Neural progenitor cell (in vitro differentiated cells): ENCODE data around the gene SLC28A1. TPM values are rescaled to one million over a fixed set of nuclear protein-coding genes. Genes with fewer than 3 reads are reported as not detected.

Source experiments
- DNase-seq: peaks from one replicate; pipeline ENCODE4 v3.0.0-alpha.2; 2016; ENCODE audit warnings: low spot score
- H2AFZ ChIP-seq: fragments of 200-600 bp; sonication (generic); replicated peaks from 2 replicates; pipeline ENCODE4 v1.6.1; 2016; ENCODE audit warnings: antibody characterized with exemption
- H3F3A ChIP-seq: fragments of 200-600 bp; sonication (generic); 2 replicates; pipeline ENCODE4 v1.6.1; 2016; ENCODE audit warnings: antibody characterized with exemption, low read depth
- H3K27ac ChIP-seq: fragments of 200-600 bp; sonication (generic); 2 replicates; pipeline ENCODE4 v1.5.1; 2016; ENCODE audit warnings: mild to moderate bottlenecking
- H3K27me3 ChIP-seq: fragments of 200-600 bp; sonication (generic); 2 replicates; pipeline ENCODE4 v1.6.1; 2016; ENCODE audit warnings: mild to moderate bottlenecking, moderate library complexity
- H3K36me3 ChIP-seq: fragments of 200-600 bp; sonication (generic); 2 replicates; pipeline ENCODE4 v1.5.1; 2016
- H3K4me1 ChIP-seq: fragments of 200-600 bp; sonication (generic); 2 replicates; pipeline ENCODE4 v1.6.1; 2016; ENCODE audit warnings: mixed run types
- H3K4me2 ChIP-seq: fragments of 200-600 bp; sonication (generic); 2 replicates; pipeline ENCODE4 v1.6.1; 2016
- H3K4me3 ChIP-seq: fragments of 200-600 bp; sonication (generic); 2 replicates; pipeline ENCODE4 v1.5.1; 2016
- H3K79me2 ChIP-seq: fragments of 200-600 bp; sonication (generic); 2 replicates; pipeline ENCODE4 v1.6.1; 2016; ENCODE audit warnings: low read depth
- H3K9ac ChIP-seq: fragments of 200-600 bp; sonication (generic); 2 replicates; pipeline ENCODE4 v1.6.1; 2016
- H3K9me3 ChIP-seq: fragments of 200-600 bp; sonication (generic); 2 replicates; pipeline ENCODE4 v1.5.1; 2016; ENCODE audit warnings: low read depth
- H4K20me1 ChIP-seq: fragments of 200-600 bp; sonication (generic); 2 replicates; pipeline ENCODE4 v1.6.1; 2016; ENCODE audit warnings: low read depth
- H3K27ac Mint-ChIP-seq: 3 replicates; pipeline ENCODE4 v1.8.0; 2021; ENCODE audit warnings: mixed read lengths
- H3K27me3 Mint-ChIP-seq: 2 replicates; pipeline ENCODE4 v1.8.0; 2022; ENCODE audit warnings: low read depth, mild to moderate bottlenecking, inconsistent platforms, moderate library complexity, mixed read lengths; ENCODE audit not compliant: insufficient read depth
- H3K36me3 Mint-ChIP-seq: 3 replicates; pipeline ENCODE4 v1.8.0; 2021; ENCODE audit warnings: mixed read lengths
- H3K4me1 Mint-ChIP-seq: 3 replicates; pipeline ENCODE4 v1.8.0; 2021; ENCODE audit warnings: mixed read lengths
- H3K4me3 Mint-ChIP-seq: 3 replicates; pipeline ENCODE4 v1.8.0; 2021; ENCODE audit warnings: mild to moderate bottlenecking, moderate library complexity, mixed read lengths
- H3K9me3 Mint-ChIP-seq: 3 replicates; pipeline ENCODE4 v1.8.0; 2020; ENCODE audit warnings: mixed read lengths
- EZH2 ChIP-seq: fragments of 200-600 bp; sonication (generic); IDR thresholded peaks from 2 replicates; pipeline ENCODE4 v1.6.1; 2017; ENCODE audit warnings: antibody characterized with exemption, mild to moderate bottlenecking, moderate library complexity
- EZH2phosphoT487 ChIP-seq: fragments of 200-600 bp; sonication (generic); IDR thresholded peaks from 2 replicates; pipeline ENCODE4 v1.6.1; 2017; ENCODE audit warnings: antibody characterized with exemption
- total RNA-seq: library from RNA; depleted of rRNA; stranded (reverse); fragments of >200 nt; gene quantifications from 2 replicates; pipeline ENCODE4 v1.2.3, GENCODE V29; 2015; ENCODE audit warnings: low replicate concordance
- TF ChIP-seq, protein P1 (sequence below): fragments of 200-600 bp; sonication (generic); IDR thresholded peaks from 2 replicates; pipeline ENCODE4 v1.5.1; 2017; ENCODE audit warnings: antibody characterized with exemption, mild to moderate bottlenecking

The SLC28A1 gene
- total RNA-seq, 1 donor from 2014 or later: not detected

DNA sequence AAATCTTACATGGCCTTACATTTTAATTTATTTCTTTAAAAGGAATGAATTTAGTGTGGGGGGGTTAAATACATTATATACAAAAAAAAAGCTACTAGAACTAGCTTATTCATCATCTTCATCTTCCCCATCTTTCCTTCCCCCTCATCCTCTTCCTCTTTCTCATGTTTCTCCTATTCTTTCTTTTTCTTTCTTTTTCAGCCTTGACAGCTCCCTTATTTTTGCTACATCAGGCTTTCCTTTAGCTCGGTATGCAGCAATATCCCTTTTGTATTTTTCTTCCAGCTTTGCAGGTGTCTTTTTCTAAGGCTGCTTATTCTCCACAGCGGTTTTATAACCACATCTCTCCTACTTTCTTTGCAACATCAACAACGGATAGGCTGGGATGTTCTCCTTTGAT lies 55.9 kb downstream of the SLC28A1 start:
- H3K4me1 ChIP-seq: no peaks in the 10 kb centered on the region
- H3K36me3 ChIP-seq: no peaks in the 10 kb centered on the region

DNA sequence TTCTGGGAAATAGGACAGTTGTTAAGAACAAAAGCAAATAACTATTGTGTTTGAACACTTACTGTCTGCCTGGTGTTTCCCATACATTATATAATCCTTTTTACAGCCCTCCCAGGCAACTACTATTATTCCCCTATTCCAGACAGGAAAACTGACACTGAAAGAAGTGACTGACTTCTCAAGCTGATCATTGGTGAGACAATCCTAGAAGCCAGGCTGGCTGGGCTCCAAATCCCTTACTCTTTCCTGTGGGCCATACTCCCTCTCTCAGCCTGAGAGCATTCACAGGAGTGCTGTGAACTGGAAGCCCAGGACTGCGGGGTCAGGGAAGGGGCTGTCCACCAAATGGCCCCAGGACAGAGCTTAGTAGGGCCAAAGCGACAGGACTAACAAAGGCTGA lies 58.0 kb downstream of the SLC28A1 start:
- H3K4me3 Mint-ChIP-seq: no peak overlapping the region
- no peaks in the 10 kb centered on the region for H3K36me3 ChIP-seq
- H3F3A ChIP-seq: no peaks in the 10 kb centered on the region
- peaks cover 10% of the 10 kb centered on the region for H3K27me3 Mint-ChIP-seq
- H3K27ac ChIP-seq: no peak overlapping the region
- no peaks in the 10 kb centered on the region for H3K79me2 ChIP-seq
- H3K4me1 ChIP-seq: no peaks in the 10 kb centered on the region
- H3K9me3 ChIP-seq: no peaks in the 10 kb centered on the region
- H3K9ac ChIP-seq: no peak overlapping the region
- no peaks in the 10 kb centered on the region for H3K36me3 Mint-ChIP-seq
- no peaks in the 10 kb centered on the region for H3K27me3 ChIP-seq
- H3K4me3 ChIP-seq: no peak overlapping the region
- DNase-seq: no peak
- H4K20me1 ChIP-seq: no peaks in the 10 kb centered on the region
- no peak overlapping the region for H3K4me2 ChIP-seq
- TF ChIP-seq, protein P1, sequence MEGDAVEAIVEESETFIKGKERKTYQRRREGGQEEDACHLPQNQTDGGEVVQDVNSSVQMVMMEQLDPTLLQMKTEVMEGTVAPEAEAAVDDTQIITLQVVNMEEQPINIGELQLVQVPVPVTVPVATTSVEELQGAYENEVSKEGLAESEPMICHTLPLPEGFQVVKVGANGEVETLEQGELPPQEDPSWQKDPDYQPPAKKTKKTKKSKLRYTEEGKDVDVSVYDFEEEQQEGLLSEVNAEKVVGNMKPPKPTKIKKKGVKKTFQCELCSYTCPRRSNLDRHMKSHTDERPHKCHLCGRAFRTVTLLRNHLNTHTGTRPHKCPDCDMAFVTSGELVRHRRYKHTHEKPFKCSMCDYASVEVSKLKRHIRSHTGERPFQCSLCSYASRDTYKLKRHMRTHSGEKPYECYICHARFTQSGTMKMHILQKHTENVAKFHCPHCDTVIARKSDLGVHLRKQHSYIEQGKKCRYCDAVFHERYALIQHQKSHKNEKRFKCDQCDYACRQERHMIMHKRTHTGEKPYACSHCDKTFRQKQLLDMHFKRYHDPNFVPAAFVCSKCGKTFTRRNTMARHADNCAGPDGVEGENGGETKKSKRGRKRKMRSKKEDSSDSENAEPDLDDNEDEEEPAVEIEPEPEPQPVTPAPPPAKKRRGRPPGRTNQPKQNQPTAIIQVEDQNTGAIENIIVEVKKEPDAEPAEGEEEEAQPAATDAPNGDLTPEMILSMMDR: no peak
- TF ChIP-seq EZH2phosphoT487: no peak
- no peaks in the 10 kb centered on the region for H3K9me3 Mint-ChIP-seq
- H2AFZ ChIP-seq: no peak overlapping the region
- H3K27ac Mint-ChIP-seq: no peak overlapping the region
- no peaks in the 10 kb centered on the region for H3K4me1 Mint-ChIP-seq

More for the DNA sequence above, 55.9 kb downstream of the SLC28A1 start:
- Histone ChIP-seq H3K27me3 (no peaks in the 10 kb centered on the region), H3K4me2 (no peak overlapping the region), H3K27ac (no peak overlapping the region), H3K4me3 (no peak overlapping the region), H3K79me2 (no peaks in the 10 kb centered on the region), H3K9ac (no peak overlapping the region), H3F3A (no peaks in the 10 kb centered on the region), H3K9me3 (no peaks in the 10 kb centered on the region), H2AFZ (no peak overlapping the region), H4K20me1 (no peaks in the 10 kb centered on the region)
- Mint-ChIP-seq H3K27ac (no peak overlapping the region), H3K4me3 (no peak overlapping the region), H3K27me3 (peaks cover 8% of the 10 kb centered on the region), H3K9me3 (no peaks in the 10 kb centered on the region), H3K4me1 (no peaks in the 10 kb centered on the region), H3K36me3 (no peaks in the 10 kb centered on the region)
- no peak for TF ChIP-seq EZH2
- DNase-seq: no peak

DNA sequence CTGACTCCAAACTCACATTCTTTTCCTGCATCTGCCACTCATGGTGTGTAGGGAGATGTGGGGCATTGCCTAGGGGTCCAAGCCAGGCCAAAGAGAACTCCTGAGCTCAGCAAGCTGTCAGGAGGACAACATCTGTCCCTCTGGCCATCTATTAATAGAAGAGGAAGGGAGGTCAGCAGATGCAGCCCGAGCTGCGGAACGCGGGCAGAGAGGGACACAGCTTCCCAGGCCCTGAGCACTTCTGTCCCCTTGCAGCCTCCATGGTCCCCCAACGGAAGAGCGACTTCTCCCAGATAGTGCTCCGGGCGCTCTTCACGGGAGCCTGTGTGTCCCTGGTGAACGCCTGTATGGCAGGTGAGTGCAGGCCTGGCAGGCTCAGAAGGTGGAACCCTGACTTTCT lies 59.8 kb downstream of the SLC28A1 start:
- TF ChIP-seq, protein P1: no peak
- TF ChIP-seq EZH2 (no peak), EZH2phosphoT487 (no peak)
- Histone ChIP-seq H2AFZ (no peak overlapping the region), H3K4me3 (no peak overlapping the region), H3K4me2 (no peak overlapping the region), H3K27ac (no peak overlapping the region), H3K79me2 (no peaks in the 10 kb centered on the region), H3F3A (no peaks in the 10 kb centered on the region), H4K20me1 (no peaks in the 10 kb centered on the region), H3K27me3 (no peaks in the 10 kb centered on the region), H3K36me3 (no peaks in the 10 kb centered on the region), H3K9ac (no peak overlapping the region), H3K4me1 (no peaks in the 10 kb centered on the region), H3K9me3 (no peaks in the 10 kb centered on the region)
- Mint-ChIP-seq H3K27ac (no peak overlapping the region), H3K9me3 (no peaks in the 10 kb centered on the region), H3K27me3 (peaks cover 11% of the 10 kb centered on the region), H3K4me1 (no peaks in the 10 kb centered on the region), H3K36me3 (no peaks in the 10 kb centered on the region), H3K4me3 (no peak overlapping the region)
- DNase-seq: no peak

DNA sequence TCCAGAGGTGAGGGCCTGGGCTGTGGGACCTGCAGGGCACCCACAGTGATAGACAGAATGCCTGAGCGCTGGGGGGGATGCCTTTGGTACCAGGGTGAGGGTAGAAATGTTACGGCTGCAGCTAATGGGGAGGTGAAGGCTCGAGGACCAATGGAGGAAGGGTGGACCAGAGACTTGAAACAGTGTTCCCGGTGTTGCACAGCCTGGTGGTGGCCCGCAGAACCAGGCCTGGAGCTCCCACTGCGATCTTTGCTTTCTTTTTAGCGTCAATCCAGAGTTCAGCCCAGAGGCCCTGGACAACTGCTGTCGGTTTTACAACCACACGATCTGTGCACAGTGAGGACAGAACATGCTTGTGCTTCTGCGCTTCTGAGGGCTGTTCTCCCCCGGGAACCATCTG lies 60.4 kb downstream of the SLC28A1 start:
- Mint-ChIP-seq H3K9me3 (no peaks in the 10 kb centered on the region), H3K4me3 (no peak overlapping the region), H3K27ac (no peak overlapping the region), H3K4me1 (no peaks in the 10 kb centered on the region), H3K27me3 (peaks cover 11% of the 10 kb centered on the region), H3K36me3 (no peaks in the 10 kb centered on the region)
- Histone ChIP-seq H3K27me3 (no peaks in the 10 kb centered on the region), H3K4me2 (no peak overlapping the region), H3K27ac (no peak overlapping the region), H3K9me3 (no peaks in the 10 kb centered on the region), H3K4me3 (no peak overlapping the region), H3K4me1 (no peaks in the 10 kb centered on the region), H4K20me1 (no peaks in the 10 kb centered on the region), H2AFZ (no peak overlapping the region), H3K9ac (no peak overlapping the region), H3K79me2 (no peaks in the 10 kb centered on the region), H3K36me3 (no peaks in the 10 kb centered on the region), H3F3A (no peaks in the 10 kb centered on the region)
- TF ChIP-seq EZH2phosphoT487 (no peak), EZH2 (no peak)
- TF ChIP-seq, protein P1: no peak
- no peak for DNase-seq
